VCaP (cell line): ENCODE measurements around the gene CTNNA3.

Source experiments
- H3K27ac ChIP-seq: fragments of 450-650 bp; 2 replicates; pipeline ENCODE4 v1.5.1; 2017
- TF ChIP-seq, protein P1 (sequence below): fragments of 450-650 bp; conservative IDR thresholded peaks from 2 replicates; pipeline ENCODE4 v1.5.1; 2017; ENCODE audit warnings: mild to moderate bottlenecking, moderate library complexity

The CTNNA3 gene

DNA sequence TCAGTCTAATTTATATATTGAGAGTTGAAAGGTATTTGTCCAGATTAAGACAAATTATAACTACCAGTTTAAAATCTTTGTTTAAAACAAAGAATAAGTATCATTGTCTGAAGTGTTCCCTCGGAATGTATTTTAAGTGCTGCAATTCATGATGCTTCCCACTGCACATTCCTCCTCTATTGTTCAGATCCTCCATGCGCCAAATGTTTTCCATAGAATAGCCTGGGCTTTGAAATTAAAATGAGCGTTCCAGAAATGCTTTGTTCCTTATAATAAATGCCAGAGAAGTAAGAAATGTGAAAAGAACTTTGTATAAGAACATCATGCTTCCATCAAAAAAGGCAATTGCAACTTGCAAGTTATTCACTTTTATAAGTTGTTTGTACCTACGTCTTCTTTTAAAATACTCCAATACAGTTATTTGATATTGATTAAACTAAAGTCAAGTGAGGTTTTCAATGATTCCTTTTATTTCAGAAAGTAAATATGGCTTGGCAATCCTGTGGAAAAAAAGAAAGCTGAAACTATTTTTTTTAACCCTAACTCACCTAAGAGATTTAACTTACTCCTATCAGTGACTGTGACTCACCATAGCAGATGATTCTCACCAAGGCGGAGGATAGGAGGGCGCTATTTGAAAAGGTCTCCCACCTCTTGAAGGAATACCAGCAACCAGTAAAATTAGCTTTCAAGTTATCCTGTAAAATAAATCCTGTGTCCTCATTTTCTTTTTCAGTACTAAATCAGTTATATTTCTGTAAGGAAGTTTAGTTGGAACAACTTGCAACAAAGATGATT is 85.8 kb downstream of the CTNNA3 start:
- TF ChIP-seq, protein P1, sequence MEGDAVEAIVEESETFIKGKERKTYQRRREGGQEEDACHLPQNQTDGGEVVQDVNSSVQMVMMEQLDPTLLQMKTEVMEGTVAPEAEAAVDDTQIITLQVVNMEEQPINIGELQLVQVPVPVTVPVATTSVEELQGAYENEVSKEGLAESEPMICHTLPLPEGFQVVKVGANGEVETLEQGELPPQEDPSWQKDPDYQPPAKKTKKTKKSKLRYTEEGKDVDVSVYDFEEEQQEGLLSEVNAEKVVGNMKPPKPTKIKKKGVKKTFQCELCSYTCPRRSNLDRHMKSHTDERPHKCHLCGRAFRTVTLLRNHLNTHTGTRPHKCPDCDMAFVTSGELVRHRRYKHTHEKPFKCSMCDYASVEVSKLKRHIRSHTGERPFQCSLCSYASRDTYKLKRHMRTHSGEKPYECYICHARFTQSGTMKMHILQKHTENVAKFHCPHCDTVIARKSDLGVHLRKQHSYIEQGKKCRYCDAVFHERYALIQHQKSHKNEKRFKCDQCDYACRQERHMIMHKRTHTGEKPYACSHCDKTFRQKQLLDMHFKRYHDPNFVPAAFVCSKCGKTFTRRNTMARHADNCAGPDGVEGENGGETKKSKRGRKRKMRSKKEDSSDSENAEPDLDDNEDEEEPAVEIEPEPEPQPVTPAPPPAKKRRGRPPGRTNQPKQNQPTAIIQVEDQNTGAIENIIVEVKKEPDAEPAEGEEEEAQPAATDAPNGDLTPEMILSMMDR = no peak
- no peak overlapping the region for H3K27ac ChIP-seq

DNA sequence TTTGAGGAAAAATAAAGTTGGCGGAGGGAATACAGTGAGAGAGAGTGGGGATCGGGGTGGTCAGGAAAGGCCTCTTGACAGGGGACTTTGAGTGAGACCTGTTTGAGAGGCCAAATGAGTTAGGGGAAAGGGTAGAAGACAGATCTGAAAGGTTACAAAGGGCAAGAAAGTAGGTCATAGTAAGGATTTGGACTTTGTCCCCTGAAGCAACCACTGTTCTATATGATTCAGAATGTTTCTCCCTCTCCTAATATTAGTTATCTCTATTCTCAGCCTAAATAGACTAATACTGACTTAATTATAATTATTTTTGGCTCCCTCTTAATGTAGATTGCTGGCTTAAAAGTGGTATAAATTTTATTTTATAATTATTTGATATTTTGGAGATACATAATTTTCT is 88.0 kb downstream of the CTNNA3 start:
- TF ChIP-seq, protein P1 = no peak
- no peak overlapping the region for H3K27ac ChIP-seq

DNA sequence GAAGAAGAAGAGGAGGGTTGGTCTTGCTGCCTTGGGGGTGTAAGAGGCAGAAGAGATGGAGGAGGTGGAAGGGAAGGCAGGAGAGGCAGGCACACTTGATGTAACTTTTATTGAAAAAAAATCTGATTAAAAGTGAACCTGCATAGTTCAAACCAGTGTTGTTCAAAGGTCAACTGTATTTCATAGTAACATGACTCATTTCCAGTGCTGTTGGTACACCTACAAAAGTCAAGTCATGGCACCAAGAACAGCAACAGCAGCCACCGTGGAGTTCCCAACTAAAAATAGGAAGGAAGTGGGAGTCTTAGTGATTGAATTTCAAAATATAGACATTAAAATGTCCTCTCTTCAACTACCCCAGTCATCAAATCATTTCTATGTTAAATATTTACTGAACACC is 88.5 kb downstream of the CTNNA3 start:
- TF ChIP-seq, protein P1 = no peak
- no peak overlapping the region for H3K27ac ChIP-seq

DNA sequence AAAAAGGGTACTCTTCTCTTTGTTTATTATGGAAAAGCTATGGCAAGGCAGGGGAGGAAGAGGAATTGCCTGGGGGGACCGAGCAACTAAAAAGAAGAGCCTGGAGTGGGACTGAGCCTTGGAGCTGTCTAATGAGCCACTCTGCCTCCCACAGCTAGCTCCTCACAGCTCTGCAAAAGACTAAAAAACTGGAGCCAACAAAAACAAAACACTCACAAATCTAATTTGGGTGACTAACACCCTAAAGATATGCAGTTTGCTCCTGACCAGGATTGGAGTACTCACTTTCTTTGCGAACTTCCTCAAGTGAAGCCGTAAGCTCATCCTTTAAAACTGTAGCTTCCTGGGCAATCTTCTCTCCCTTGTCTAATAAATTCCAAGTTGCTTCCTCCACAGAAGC is 89.4 kb downstream of the CTNNA3 start:
- TF ChIP-seq, protein P1 = no peak
- no peak overlapping the region for H3K27ac ChIP-seq

DNA sequence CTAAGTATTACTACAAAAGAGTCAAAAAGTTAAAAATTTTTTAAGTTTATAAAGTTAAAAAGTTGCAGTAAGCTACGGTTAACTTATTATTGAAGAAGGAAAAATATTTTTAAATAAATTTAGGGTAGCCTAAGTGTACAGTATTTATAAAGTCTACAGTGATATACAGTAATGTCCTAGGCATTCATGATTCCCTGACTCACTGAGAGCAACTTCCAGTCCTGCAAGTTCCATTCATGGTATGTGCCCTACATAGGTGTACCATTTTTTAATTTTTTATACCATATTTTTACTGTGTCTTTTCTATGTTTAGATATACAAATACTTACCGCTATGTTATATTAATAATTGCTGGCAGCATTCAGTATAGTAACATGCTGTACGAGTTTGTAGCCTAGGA is 92.3 kb downstream of the CTNNA3 start:
- H3K27ac ChIP-seq = no peak overlapping the region
- TF ChIP-seq, protein P1 = no peak

DNA sequence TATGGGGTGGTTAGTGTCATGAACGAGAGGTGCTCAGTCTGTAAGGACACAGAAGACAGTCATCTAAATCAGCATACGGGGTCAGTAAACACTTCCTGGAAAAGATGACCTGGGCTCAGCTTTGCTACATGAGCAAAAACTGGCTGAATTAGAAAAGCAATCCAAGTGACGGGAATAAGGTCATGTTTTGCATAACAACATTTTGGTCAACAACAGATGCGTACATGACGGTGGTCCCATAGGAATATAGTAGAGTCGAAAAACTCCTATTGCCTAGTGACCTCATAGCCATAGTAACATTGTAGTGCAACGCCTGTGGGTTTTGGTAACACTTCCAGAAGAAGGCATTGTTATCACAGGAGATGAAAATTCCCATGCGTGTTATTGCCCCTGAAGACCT is 92.9 kb downstream of the CTNNA3 start:
- TF ChIP-seq, protein P1 = no peak

DNA sequence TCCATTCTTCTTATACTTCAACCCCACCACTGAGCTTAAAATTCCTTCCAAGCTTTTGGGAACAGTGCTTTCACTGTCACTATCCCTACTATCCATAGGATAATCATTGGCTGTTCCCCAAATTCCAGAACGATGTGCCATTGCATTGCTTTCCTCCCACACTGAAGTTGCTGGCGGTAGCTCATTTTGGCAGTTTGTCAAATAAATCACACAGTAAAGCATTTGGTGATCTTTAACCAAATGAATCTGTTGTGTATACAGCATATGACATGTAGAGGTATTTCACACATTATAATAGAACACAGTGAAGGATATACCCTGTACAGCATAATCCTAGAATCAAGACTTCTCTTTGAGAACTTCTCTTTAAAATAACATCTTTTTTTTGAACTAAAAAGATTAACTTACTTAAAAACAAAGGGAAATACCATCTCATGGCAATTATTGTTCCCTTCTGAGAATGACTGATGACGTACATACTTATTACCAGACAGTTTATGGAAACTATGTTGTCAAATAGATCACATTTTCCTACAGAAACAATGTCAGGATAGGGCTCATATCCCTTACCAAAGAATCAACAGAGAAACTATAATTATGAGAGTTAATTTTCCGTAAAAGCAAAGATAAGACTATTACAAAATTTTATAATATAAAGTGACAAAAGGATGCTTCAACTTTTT is 93.6 kb downstream of the CTNNA3 start:
- no peak overlapping the region for H3K27ac ChIP-seq
- TF ChIP-seq, protein P1 = no peak

More for the DNA sequence above, 92.9 kb downstream of the CTNNA3 start:
- no peak overlapping the region for H3K27ac ChIP-seq
